Effector memory CD8-positive, alpha-beta T cell (primary cell): ENCODE results near the gene PHC3.
"Not testable (repeated sequence)": the region's sequence is repeated elsewhere in the genome, so short reads cannot be mapped to it uniquely, and the experiment has no call there.

Experiments used
- ATAC-seq: fragments of 150-1000 bp; cut with Tn5 transposase; replicated peaks from 2 replicates; pipeline ENCODE4 v1.10.0; 2021; ENCODE audit warnings: mild to moderate bottlenecking, moderate library complexity
- DNase-seq, 3 experiments: peaks; one replicate each; pipeline ENCODE4 v3.0.0; 2021
- H3K27ac Mint-ChIP-seq, 2 donors: one replicate each; pipeline ENCODE4 v1.8.0; 2022; ENCODE audit warnings: mild to moderate bottlenecking in 2 of 2, mixed read lengths in 2 of 2, moderate library complexity in 2 of 2
- H3K27me3 Mint-ChIP-seq, 2 donors: one replicate each; pipeline ENCODE4 v1.8.0; 2022; ENCODE audit warnings: mixed read lengths in 2 of 2
- H3K36me3 Mint-ChIP-seq: one replicate; pipeline ENCODE4 v1.8.0; 2022; ENCODE audit warnings: mild to moderate bottlenecking, moderate library complexity, mixed read lengths; ENCODE audit not compliant: insufficient read depth
- H3K4me1 Mint-ChIP-seq, 2 donors: one replicate each; pipeline ENCODE4 v1.8.0; 2022; ENCODE audit warnings: low read depth in 2 of 2, mixed read lengths in 2 of 2
- H3K4me3 Mint-ChIP-seq, 2 donors: one replicate each; pipeline ENCODE4 v1.8.0; 2022; ENCODE audit warnings: mild to moderate bottlenecking in 2 of 2, mixed read lengths in 2 of 2, moderate library complexity in 2 of 2
- H3K9me3 Mint-ChIP-seq, 2 donors: one replicate each; pipeline ENCODE4 v1.8.0; 2022; ENCODE audit warnings: mixed read lengths in 2 of 2

Gene PHC3

GRCh38 chr3:170132335-170132734 is 49.2 kb downstream of the PHC3 start:
- Mint-ChIP-seq H3K27ac (no peak overlapping the region), H3K9me3 (no peaks in the 10 kb centered on the region), H3K4me1 (peaks cover 14 to 24% of the 10 kb centered on the region in 2 donors), H3K36me3 (peaks cover 63% of the 10 kb centered on the region), H3K4me3 (no peak overlapping the region), H3K27me3 (no peaks in the 10 kb centered on the region)
- ATAC-seq (peak; percentile 39), DNase-seq (no peak)

- Mint-ChIP-seq H3K4me3 (no peak overlapping the region), H3K4me1 (peaks cover 14 to 25% of the 10 kb centered on the region in 2 donors), H3K27ac (peak overlapping the region in 1 of 2 donors; percentile 19), H3K9me3 (no peaks in the 10 kb centered on the region), H3K27me3 (no peaks in the 10 kb centered on the region), H3K36me3 (peaks cover 63% of the 10 kb centered on the region)
- DNase-seq = no peak
- no peak for ATAC-seq
These were observed 51.0 kb downstream of the PHC3 start for GRCh38 chr3:170130532-170130931.

GRCh38 chr3:170128977-170129431 is 52.5 kb downstream of the PHC3 start:
- Mint-ChIP-seq H3K27me3 (no peaks in the 10 kb centered on the region), H3K4me1 (peaks cover 14 to 27% of the 10 kb centered on the region in 2 donors), H3K27ac (peak overlapping the region; percentile 70 to 83), H3K4me3 (peak overlapping the region; percentile 13 to 25), H3K36me3 (peaks cover 65% of the 10 kb centered on the region), H3K9me3 (no peaks in the 10 kb centered on the region)
- ATAC-seq = no peak
- DNase-seq = no peak

- Mint-ChIP-seq H3K4me1 (peaks cover 13 to 27% of the 10 kb centered on the region in 2 donors), H3K4me3 (peak overlapping the region; percentile 13 to 25), H3K27ac (peak overlapping the region in 1 of 2 donors; percentile 70), H3K36me3 (peaks cover 61% of the 10 kb centered on the region), H3K27me3 (no peaks in the 10 kb centered on the region), H3K9me3 (no peaks in the 10 kb centered on the region)
- ATAC-seq = peak; percentile 51
- no peak for DNase-seq
These were observed 53.1 kb downstream of the PHC3 start for GRCh38 chr3:170128259-170128976.

GRCh38 chr3:170117134-170117533 is 64.4 kb downstream of the PHC3 start:
- H3K27ac Mint-ChIP-seq = peak overlapping the region in 1 of 2 donors; percentile 12
- no peaks in the 10 kb centered on the region for H3K9me3 Mint-ChIP-seq
- H3K4me1 Mint-ChIP-seq = peaks cover 0 to 2% of the 10 kb centered on the region in 2 donors
- ATAC-seq (no peak), DNase-seq (no peak)
- H3K4me3 Mint-ChIP-seq = no peak overlapping the region
- no peaks in the 10 kb centered on the region for H3K27me3 Mint-ChIP-seq
- H3K36me3 Mint-ChIP-seq = peaks cover 90% of the 10 kb centered on the region

- H3K27me3 Mint-ChIP-seq, DNase-seq, H3K4me3 Mint-ChIP-seq, H3K27ac Mint-ChIP-seq, ATAC-seq, H3K9me3 Mint-ChIP-seq: not testable (repeated sequence)
- Mint-ChIP-seq H3K4me1 (peaks cover 10 to 18% of the 10 kb centered on the region in 2 donors), H3K36me3 (peaks cover 75% of the 10 kb centered on the region)
These were observed 67.4 kb downstream of the PHC3 start for GRCh38 chr3:170114165-170114564.

- peaks cover 58% of the 10 kb centered on the region for H3K36me3 Mint-ChIP-seq
- peak overlapping the region; percentile 36 to 62 for H3K27ac Mint-ChIP-seq
- no peak for DNase-seq
- H3K9me3 Mint-ChIP-seq = no peaks in the 10 kb centered on the region
- H3K4me3 Mint-ChIP-seq = no peak overlapping the region
- peaks cover 10 to 31% of the 10 kb centered on the region in 2 donors for H3K4me1 Mint-ChIP-seq
- H3K27me3 Mint-ChIP-seq = no peaks in the 10 kb centered on the region
- ATAC-seq = no peak
These were observed 70.3 kb downstream of the PHC3 start for GRCh38 chr3:170111147-170111771.

- H3K36me3 Mint-ChIP-seq = peaks cover 57% of the 10 kb centered on the region
- DNase-seq (no peak), ATAC-seq (no peak)
- no peaks in the 10 kb centered on the region for H3K27me3 Mint-ChIP-seq
- no peaks in the 10 kb centered on the region for H3K9me3 Mint-ChIP-seq
- peaks cover 9 to 31% of the 10 kb centered on the region in 2 donors for H3K4me1 Mint-ChIP-seq
- peak overlapping the region; percentile 20 to 53 for H3K27ac Mint-ChIP-seq
- no peak overlapping the region for H3K4me3 Mint-ChIP-seq
These were observed 71.8 kb downstream of the PHC3 start for GRCh38 chr3:170109579-170110293.

GRCh38 chr3:170108955-170109354 is 72.6 kb downstream of the PHC3 start:
- H3K36me3 Mint-ChIP-seq = peaks cover 56% of the 10 kb centered on the region
- H3K4me3 Mint-ChIP-seq = no peak overlapping the region
- H3K4me1 Mint-ChIP-seq = peaks cover 9 to 31% of the 10 kb centered on the region in 2 donors
- DNase-seq = no peak
- no peaks in the 10 kb centered on the region for H3K27me3 Mint-ChIP-seq
- H3K27ac Mint-ChIP-seq = peak overlapping the region; percentile 53 to 64
- no peaks in the 10 kb centered on the region for H3K9me3 Mint-ChIP-seq
- no peak for ATAC-seq

GRCh38 chr3:170107941-170108340 is 73.6 kb downstream of the PHC3 start:
- Mint-ChIP-seq H3K4me3 (no peak overlapping the region), H3K4me1 (peaks cover 9 to 31% of the 10 kb centered on the region in 2 donors), H3K27ac (peak overlapping the region in 1 of 2 donors; percentile 64), H3K36me3 (peaks cover 54% of the 10 kb centered on the region), H3K27me3 (no peaks in the 10 kb centered on the region), H3K9me3 (no peaks in the 10 kb centered on the region)
- DNase-seq (no peak), ATAC-seq (no peak)

GRCh38 chr3:170102431-170102830 is 79.1 kb downstream of the PHC3 start:
- ATAC-seq (no peak), DNase-seq (no peak)
- H3K36me3 Mint-ChIP-seq = peaks cover 82% of the 10 kb centered on the region
- H3K27me3 Mint-ChIP-seq = no peaks in the 10 kb centered on the region
- H3K27ac Mint-ChIP-seq = peak overlapping the region in 1 of 2 donors; percentile 19
- H3K4me3 Mint-ChIP-seq = no peak overlapping the region
- no peaks in the 10 kb centered on the region for H3K9me3 Mint-ChIP-seq
- no peaks in the 10 kb centered on the region for H3K4me1 Mint-ChIP-seq

GRCh38 chr3:170100944-170101343 is 80.6 kb downstream of the PHC3 start:
- no peaks in the 10 kb centered on the region for H3K27me3 Mint-ChIP-seq
- no peaks in the 10 kb centered on the region for H3K4me1 Mint-ChIP-seq
- no peak for DNase-seq
- no peaks in the 10 kb centered on the region for H3K9me3 Mint-ChIP-seq
- peaks cover 88% of the 10 kb centered on the region for H3K36me3 Mint-ChIP-seq
- H3K4me3 Mint-ChIP-seq = no peak overlapping the region
- peak overlapping the region in 1 of 2 donors; percentile 45 for H3K27ac Mint-ChIP-seq
- no peak for ATAC-seq

- DNase-seq (no peak), ATAC-seq (no peak)
- Mint-ChIP-seq H3K9me3 (no peaks in the 10 kb centered on the region), H3K4me1 (peaks cover 0 to 9% of the 10 kb centered on the region in 2 donors), H3K36me3 (peaks cover 94% of the 10 kb centered on the region), H3K27me3 (no peaks in the 10 kb centered on the region), H3K4me3 (no peak overlapping the region), H3K27ac (peak overlapping the region in 1 of 2 donors; percentile 69)
These were observed 82.8 kb downstream of the PHC3 start for GRCh38 chr3:170098753-170099152.
